GM23338 (cell line): ENCODE results near the gene ERC1.

ENCODE experiments used
- CREB1 ChIP-seq: fragments of 250-450 bp; sonication (Bioruptor Pico); IDR thresholded peaks from 2 replicates; pipeline ENCODE4 v1.5.0; 2020; ENCODE audit warnings: low read depth, mild to moderate bottlenecking, moderate library complexity
- EZH2 ChIP-seq: fragments of 200-600 bp; sonication (generic); IDR thresholded peaks from one replicate; pipeline ENCODE4 v1.8.0; 2017; ENCODE audit warnings: antibody characterized with exemption, mild to moderate bottlenecking, low read depth; ENCODE audit not compliant: unreplicated experiment
- EZH2phosphoT487 ChIP-seq: fragments of 200-600 bp; sonication (generic); IDR thresholded peaks from one replicate; pipeline ENCODE4 v1.8.1; 2018; ENCODE audit warnings: antibody characterized with exemption; ENCODE audit not compliant: unreplicated experiment
- JUNB ChIP-seq: IDR thresholded peaks from one replicate; pipeline ENCODE4 v1.6.1; 2016; ENCODE audit warnings: antibody characterized with exemption; ENCODE audit not compliant: unreplicated experiment
- POLR2AphosphoS5 ChIP-seq: IDR thresholded peaks from 2 replicates; pipeline ENCODE4 v1.6.1; 2016; ENCODE audit warnings: antibody characterized with exemption, low read depth
- TF ChIP-seq, protein P1 (sequence below), 2 experiments: fragments of 200-600 bp in 1 of 2; sonication (generic) in 1 of 2; conservative IDR thresholded peaks; 2 replicates each; pipeline versions ENCODE4 v1.5.1 to v1.6.1; 2016 to 2017; ENCODE audit warnings: antibody characterized with exemption in 2 of 2, low read depth in 2 of 2, mild to moderate bottlenecking in 2 of 2, moderate library complexity in 1 of 2
- TF ChIP-seq, protein P2 (sequence below): IDR thresholded peaks from one replicate; pipeline ENCODE4 v1.6.1; 2018; ENCODE audit warnings: antibody characterized with exemption; ENCODE audit not compliant: unreplicated experiment
- TF ChIP-seq, protein P3 (sequence below): IDR thresholded peaks from 2 replicates; pipeline ENCODE4 v1.6.1; 2016; ENCODE audit warnings: antibody characterized with exemption

DNA sequence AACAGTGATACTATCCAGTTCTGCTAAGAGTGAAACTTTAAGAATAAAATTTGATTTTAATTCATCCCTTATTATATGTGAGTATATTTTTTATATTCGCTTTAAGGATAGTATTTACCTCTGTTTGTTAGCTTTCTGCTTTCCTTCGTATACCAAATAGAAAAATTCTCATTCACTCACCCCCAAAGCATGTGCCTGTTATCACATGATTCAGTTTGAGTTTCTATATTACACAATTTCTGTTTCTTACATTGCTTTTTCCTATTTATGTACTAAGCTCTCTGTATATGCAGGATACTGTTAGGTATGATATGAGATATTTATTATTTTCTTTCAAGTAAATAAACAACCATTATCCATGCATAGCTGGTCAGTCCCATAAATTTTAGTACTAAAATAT lies 328.2 kb downstream of the ERC1 start:
- TF ChIP-seq, protein P1, sequence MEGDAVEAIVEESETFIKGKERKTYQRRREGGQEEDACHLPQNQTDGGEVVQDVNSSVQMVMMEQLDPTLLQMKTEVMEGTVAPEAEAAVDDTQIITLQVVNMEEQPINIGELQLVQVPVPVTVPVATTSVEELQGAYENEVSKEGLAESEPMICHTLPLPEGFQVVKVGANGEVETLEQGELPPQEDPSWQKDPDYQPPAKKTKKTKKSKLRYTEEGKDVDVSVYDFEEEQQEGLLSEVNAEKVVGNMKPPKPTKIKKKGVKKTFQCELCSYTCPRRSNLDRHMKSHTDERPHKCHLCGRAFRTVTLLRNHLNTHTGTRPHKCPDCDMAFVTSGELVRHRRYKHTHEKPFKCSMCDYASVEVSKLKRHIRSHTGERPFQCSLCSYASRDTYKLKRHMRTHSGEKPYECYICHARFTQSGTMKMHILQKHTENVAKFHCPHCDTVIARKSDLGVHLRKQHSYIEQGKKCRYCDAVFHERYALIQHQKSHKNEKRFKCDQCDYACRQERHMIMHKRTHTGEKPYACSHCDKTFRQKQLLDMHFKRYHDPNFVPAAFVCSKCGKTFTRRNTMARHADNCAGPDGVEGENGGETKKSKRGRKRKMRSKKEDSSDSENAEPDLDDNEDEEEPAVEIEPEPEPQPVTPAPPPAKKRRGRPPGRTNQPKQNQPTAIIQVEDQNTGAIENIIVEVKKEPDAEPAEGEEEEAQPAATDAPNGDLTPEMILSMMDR (conservative IDR thresholded peaks at IDR 0.05; ENCODE audit: low read depth in 2 of 2), result no peak
- TF ChIP-seq POLR2AphosphoS5 (no peak), CREB1 (CRISPR knock-in tag) (no peak), EZH2phosphoT487 (no peak), EZH2 (no peak), JUNB (no peak)
- TF ChIP-seq, protein P2, sequence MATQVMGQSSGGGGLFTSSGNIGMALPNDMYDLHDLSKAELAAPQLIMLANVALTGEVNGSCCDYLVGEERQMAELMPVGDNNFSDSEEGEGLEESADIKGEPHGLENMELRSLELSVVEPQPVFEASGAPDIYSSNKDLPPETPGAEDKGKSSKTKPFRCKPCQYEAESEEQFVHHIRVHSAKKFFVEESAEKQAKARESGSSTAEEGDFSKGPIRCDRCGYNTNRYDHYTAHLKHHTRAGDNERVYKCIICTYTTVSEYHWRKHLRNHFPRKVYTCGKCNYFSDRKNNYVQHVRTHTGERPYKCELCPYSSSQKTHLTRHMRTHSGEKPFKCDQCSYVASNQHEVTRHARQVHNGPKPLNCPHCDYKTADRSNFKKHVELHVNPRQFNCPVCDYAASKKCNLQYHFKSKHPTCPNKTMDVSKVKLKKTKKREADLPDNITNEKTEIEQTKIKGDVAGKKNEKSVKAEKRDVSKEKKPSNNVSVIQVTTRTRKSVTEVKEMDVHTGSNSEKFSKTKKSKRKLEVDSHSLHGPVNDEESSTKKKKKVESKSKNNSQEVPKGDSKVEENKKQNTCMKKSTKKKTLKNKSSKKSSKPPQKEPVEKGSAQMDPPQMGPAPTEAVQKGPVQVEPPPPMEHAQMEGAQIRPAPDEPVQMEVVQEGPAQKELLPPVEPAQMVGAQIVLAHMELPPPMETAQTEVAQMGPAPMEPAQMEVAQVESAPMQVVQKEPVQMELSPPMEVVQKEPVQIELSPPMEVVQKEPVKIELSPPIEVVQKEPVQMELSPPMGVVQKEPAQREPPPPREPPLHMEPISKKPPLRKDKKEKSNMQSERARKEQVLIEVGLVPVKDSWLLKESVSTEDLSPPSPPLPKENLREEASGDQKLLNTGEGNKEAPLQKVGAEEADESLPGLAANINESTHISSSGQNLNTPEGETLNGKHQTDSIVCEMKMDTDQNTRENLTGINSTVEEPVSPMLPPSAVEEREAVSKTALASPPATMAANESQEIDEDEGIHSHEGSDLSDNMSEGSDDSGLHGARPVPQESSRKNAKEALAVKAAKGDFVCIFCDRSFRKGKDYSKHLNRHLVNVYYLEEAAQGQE, result no peak
- TF ChIP-seq, protein P3, sequence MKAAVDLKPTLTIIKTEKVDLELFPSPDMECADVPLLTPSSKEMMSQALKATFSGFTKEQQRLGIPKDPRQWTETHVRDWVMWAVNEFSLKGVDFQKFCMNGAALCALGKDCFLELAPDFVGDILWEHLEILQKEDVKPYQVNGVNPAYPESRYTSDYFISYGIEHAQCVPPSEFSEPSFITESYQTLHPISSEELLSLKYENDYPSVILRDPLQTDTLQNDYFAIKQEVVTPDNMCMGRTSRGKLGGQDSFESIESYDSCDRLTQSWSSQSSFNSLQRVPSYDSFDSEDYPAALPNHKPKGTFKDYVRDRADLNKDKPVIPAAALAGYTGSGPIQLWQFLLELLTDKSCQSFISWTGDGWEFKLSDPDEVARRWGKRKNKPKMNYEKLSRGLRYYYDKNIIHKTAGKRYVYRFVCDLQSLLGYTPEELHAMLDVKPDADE, result no peak
